ENCODE measurements around the gene CDCA4. TPM values are rescaled to one million over a fixed set of nuclear protein-coding genes. Genes with fewer than 3 reads are reported as not detected.

Gene CDCA4
- total and polyA plus RNA-seq, 3 donors from 2014 or later = 18.3 to 27.5 (median 26.2) TPM

GRCh38 chr14:105015905-105016304 lies 5.0 kb downstream of the CDCA4 start:
- no peak for DNase-seq
- no peak overlapping the region for H3K4me3 ChIP-seq
- peaks cover 6% of the 10 kb centered on the region for H3K4me1 ChIP-seq
- intact Hi-C loops (cut with DNase I; ENCODE audit: low total_unique reads) = no loop called here
- H3K27me3 ChIP-seq = no peaks in the 10 kb centered on the region
- H3K27ac ChIP-seq = no peak overlapping the region
- WGBS, 2 donors = 74 to 93% methylated on average over 6 of the region's 6 CpGs
- no peaks in the 10 kb centered on the region for H3K9me3 ChIP-seq
- TF ChIP-seq, protein P1, sequence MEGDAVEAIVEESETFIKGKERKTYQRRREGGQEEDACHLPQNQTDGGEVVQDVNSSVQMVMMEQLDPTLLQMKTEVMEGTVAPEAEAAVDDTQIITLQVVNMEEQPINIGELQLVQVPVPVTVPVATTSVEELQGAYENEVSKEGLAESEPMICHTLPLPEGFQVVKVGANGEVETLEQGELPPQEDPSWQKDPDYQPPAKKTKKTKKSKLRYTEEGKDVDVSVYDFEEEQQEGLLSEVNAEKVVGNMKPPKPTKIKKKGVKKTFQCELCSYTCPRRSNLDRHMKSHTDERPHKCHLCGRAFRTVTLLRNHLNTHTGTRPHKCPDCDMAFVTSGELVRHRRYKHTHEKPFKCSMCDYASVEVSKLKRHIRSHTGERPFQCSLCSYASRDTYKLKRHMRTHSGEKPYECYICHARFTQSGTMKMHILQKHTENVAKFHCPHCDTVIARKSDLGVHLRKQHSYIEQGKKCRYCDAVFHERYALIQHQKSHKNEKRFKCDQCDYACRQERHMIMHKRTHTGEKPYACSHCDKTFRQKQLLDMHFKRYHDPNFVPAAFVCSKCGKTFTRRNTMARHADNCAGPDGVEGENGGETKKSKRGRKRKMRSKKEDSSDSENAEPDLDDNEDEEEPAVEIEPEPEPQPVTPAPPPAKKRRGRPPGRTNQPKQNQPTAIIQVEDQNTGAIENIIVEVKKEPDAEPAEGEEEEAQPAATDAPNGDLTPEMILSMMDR (IDR thresholded peaks at IDR 0.05) = no peak
- TF ChIP-seq POLR2A (IDR thresholded peaks at IDR 0.05) = no peak
- H3K36me3 ChIP-seq (ENCODE audit: low read depth, missing control alignments) = no peaks in the 10 kb centered on the region

DNA sequence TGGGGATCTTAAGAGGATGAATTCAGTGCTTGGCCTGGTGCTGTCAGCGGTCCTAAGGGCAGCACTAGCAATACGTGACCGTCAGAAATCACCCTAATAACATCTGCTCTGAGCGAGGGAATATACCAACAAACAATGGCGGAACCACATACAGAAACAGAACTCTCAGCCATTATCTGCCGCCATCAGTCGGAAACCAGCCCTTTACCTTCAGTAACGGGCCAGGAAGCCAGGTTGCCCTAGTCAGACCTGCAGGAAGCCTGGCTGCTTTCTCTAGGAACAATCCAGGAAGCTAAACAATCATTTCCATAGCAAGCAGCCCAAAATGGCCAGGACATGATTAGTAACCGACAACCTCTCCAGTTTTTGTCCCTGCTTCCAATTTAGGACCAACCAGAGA lies 5.6 kb downstream of the CDCA4 start:
- Histone ChIP-seq H3K4me3 (no peak overlapping the region), H3K4me1 (peaks cover 5% of the 10 kb centered on the region), H3K36me3 (ENCODE audit: low read depth, missing control alignments) (no peaks in the 10 kb centered on the region), H3K9me3 (no peaks in the 10 kb centered on the region), H3K27ac (no peak overlapping the region), H3K27me3 (no peaks in the 10 kb centered on the region)
- DNase-seq = no peak
- intact Hi-C loops (cut with DNase I; ENCODE audit: low total_unique reads) = no loop called here
- 84 to 88% methylated on average over 8 to 9 of the region's 9 CpGs for WGBS, 2 donors
- TF ChIP-seq, protein P1 (IDR thresholded peaks at IDR 0.05) = no peak
- no peak for TF ChIP-seq POLR2A (IDR thresholded peaks at IDR 0.05)

- WGBS, 2 donors = 72 to 85% methylated on average over 4 of the region's 4 CpGs
- H3K27me3 ChIP-seq = no peaks in the 10 kb centered on the region
- H3K4me3 ChIP-seq = no peak overlapping the region
- H3K27ac ChIP-seq = no peak overlapping the region
- no peaks in the 10 kb centered on the region for H3K4me1 ChIP-seq
- no peak for DNase-seq
- TF ChIP-seq, protein P1 (IDR thresholded peaks at IDR 0.05) = no peak
- no peak for TF ChIP-seq POLR2A (IDR thresholded peaks at IDR 0.05)
- intact Hi-C loops (cut with DNase I; ENCODE audit: low total_unique reads) = no loop called here
- H3K9me3 ChIP-seq = no peaks in the 10 kb centered on the region
- H3K36me3 ChIP-seq (ENCODE audit: low read depth, missing control alignments) = no peaks in the 10 kb centered on the region
These were observed 6.3 kb downstream of the CDCA4 start for GRCh38 chr14:105014631-105015030.

- Histone ChIP-seq H3K9me3 (no peaks in the 10 kb centered on the region), H3K36me3 (ENCODE audit: low read depth, missing control alignments) (no peaks in the 10 kb centered on the region), H3K4me3 (no peak overlapping the region), H3K27ac (no peak overlapping the region), H3K4me1 (no peaks in the 10 kb centered on the region), H3K27me3 (no peaks in the 10 kb centered on the region)
- TF ChIP-seq, protein P1 (IDR thresholded peaks at IDR 0.05) = no peak
- no peak for TF ChIP-seq POLR2A (IDR thresholded peaks at IDR 0.05)
- 90 to 91% methylated on average over 4 to 9 of the region's 9 CpGs for WGBS, 2 donors
- intact Hi-C loops (cut with DNase I; ENCODE audit: low total_unique reads) = no loop called here
- no peak for DNase-seq
These were observed 6.9 kb downstream of the CDCA4 start for GRCh38 chr14:105014032-105014431.

DNA sequence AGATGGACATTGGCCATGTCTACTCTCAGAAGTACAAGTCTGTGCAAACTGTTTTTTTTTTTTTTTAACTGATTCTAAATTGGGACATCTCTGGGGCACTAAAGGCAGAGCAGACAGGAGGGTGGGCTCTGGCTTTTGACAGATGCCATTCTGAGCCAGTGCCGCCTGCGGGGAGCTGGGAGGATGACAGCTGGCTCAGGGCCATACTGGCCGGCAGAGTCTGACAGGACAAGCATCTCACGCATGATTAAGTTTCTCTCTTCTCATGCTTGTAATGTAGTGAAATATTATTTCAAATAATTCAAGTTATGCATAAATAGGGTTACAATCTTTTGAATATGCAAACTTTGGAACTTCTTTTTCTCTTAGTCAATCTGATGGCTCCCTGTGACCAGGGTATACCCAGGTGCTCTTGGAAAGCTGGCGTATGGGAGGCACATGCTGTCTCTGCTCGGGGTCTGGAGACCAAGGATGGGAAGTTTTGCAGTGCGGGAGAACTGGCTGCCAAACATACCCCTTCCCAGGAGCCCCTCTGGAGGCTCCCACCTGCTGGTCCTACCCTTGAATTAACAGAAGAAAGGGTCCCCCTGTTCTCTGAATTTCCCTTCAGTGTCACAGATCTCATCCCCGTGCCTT lies 7.6 kb downstream of the CDCA4 start:
- no peak overlapping the region for H3K27ac ChIP-seq

More for the DNA sequence above, 7.6 kb downstream of the CDCA4 start:
- Histone ChIP-seq H3K27me3 (no peaks in the 10 kb centered on the region), H3K36me3 (ENCODE audit: low read depth, missing control alignments) (no peaks in the 10 kb centered on the region), H3K4me1 (no peaks in the 10 kb centered on the region), H3K9me3 (no peaks in the 10 kb centered on the region), H3K4me3 (no peak overlapping the region)
- DNase-seq = no peak
- TF ChIP-seq, protein P1 (IDR thresholded peaks at IDR 0.05) = no peak
- no peak for TF ChIP-seq POLR2A (IDR thresholded peaks at IDR 0.05)
- 52 to 64% methylated on average over 8 of the region's 8 CpGs for WGBS, 2 donors
- intact Hi-C loops (cut with DNase I; ENCODE audit: low total_unique reads) = no loop called here

Data from testis (tissue), 3 donors.